HG03108 (cell line): Measurements from ENCODE around the gene TM9SF2.
A peak's percentile ranks its signal among the peaks of the same experiment; 100 is the strongest.
"Not testable (repeated sequence)": the region's sequence is repeated elsewhere in the genome, so short reads cannot be mapped to it uniquely, and the experiment has no call there.

Experiments used
- ATAC-seq: cut with Tn5 transposase; IDR thresholded peaks from one replicate; pipeline ENCODE4 v1.9.1; 2021; ENCODE audit warnings: moderate library complexity; ENCODE audit not compliant: unreplicated experiment

Gene TM9SF2

GRCh38 chr13:99527301-99527700 lies 26.0 kb downstream of the TM9SF2 start:
- no peak for ATAC-seq

GRCh38 chr13:99528547-99528946 lies 27.3 kb downstream of the TM9SF2 start:
- peak; percentile 86 for ATAC-seq

- no peak for ATAC-seq
These were observed 34.8 kb downstream of the TM9SF2 start for GRCh38 chr13:99536023-99536422.

GRCh38 chr13:99540530-99540929 lies 39.3 kb downstream of the TM9SF2 start:
- ATAC-seq: no peak

- ATAC-seq: peak; percentile 98
These were observed 41.6 kb downstream of the TM9SF2 start for GRCh38 chr13:99542788-99543406.

GRCh38 chr13:99545361-99545760 lies 44.1 kb downstream of the TM9SF2 start:
- ATAC-seq: no peak

- no peak for ATAC-seq
These were observed 44.7 kb downstream of the TM9SF2 start for GRCh38 chr13:99545979-99546378.

- ATAC-seq: no peak
These were observed 45.6 kb downstream of the TM9SF2 start for GRCh38 chr13:99546878-99547277.

- peak; percentile 59 for ATAC-seq
These were observed 47.2 kb downstream of the TM9SF2 start for GRCh38 chr13:99548448-99548847.

- no peak for ATAC-seq
These were observed 51.8 kb downstream of the TM9SF2 start for GRCh38 chr13:99553033-99553432.

GRCh38 chr13:99555149-99555548 lies 53.9 kb downstream of the TM9SF2 start:
- no peak for ATAC-seq

GRCh38 chr13:99556867-99557443 lies 55.7 kb downstream of the TM9SF2 start:
- ATAC-seq: no peak

GRCh38 chr13:99558570-99559180 lies 57.4 kb downstream of the TM9SF2 start:
- no peak for ATAC-seq

- ATAC-seq: no peak
These were observed 58.3 kb downstream of the TM9SF2 start for GRCh38 chr13:99559560-99559959.

- no peak for ATAC-seq
These were observed 62.1 kb downstream of the TM9SF2 start for GRCh38 chr13:99563404-99563803.

- ATAC-seq: no peak
These were observed 63.1 kb downstream of the TM9SF2 start for GRCh38 chr13:99564386-99564785.

GRCh38 chr13:99565478-99566124 lies 64.3 kb downstream of the TM9SF2 start:
- no peak for ATAC-seq

- no peak for ATAC-seq
These were observed 65.1 kb downstream of the TM9SF2 start for GRCh38 chr13:99566125-99567083.

GRCh38 chr13:99568901-99569300 lies 67.6 kb downstream of the TM9SF2 start:
- ATAC-seq: not testable (repeated sequence)

GRCh38 chr13:99572131-99572530 lies 70.9 kb downstream of the TM9SF2 start:
- ATAC-seq: no peak

GRCh38 chr13:99572921-99573320 lies 71.6 kb downstream of the TM9SF2 start:
- ATAC-seq: no peak
